Left renal cortex interstitium (tissue), 4 donors: ENCODE data around the gene DDX3X. TPM values are rescaled to one million over a fixed set of nuclear protein-coding genes. Genes with fewer than 3 reads are reported as not detected.

ENCODE experiments used
- DNase-seq, 4 donors: peaks; one replicate each; pipeline ENCODE4 v3.0.0-alpha.2; 2013; ENCODE audit warnings: low read depth in 4 of 4, low spot score in 2 of 4, missing footprints in 1 of 4
- polyA plus RNA-seq, 4 donors: library from polyadenylated mRNA; unstranded; fragments of 120-200 nt; gene quantifications; one replicate each; pipeline ENCODE4 v1.2.1, GENCODE V29; 2013; ENCODE audit not compliant: insufficient read length in 4 of 4

DDX3X gene
- polyA plus RNA-seq, 4 donors = 195 to 253 (median 230) TPM

GRCh38 chrX:41326431-41326830, 7.5 kb upstream of the DDX3X start:
- DNase-seq = no peak

- no peak for DNase-seq
These were observed 6.6 kb upstream of the DDX3X start for GRCh38 chrX:41327341-41327740.

- DNase-seq = no peak
These were observed 4.9 kb upstream of the DDX3X start for GRCh38 chrX:41329101-41329500.

- DNase-seq = no peak
These were observed 2.0 kb upstream of the DDX3X start for GRCh38 chrX:41332005-41332404.

- DNase-seq = no peak
These were observed 1.5 kb upstream of the DDX3X start for GRCh38 chrX:41332408-41333002.

GRCh38 chrX:41333003-41333743, 789 bp upstream of the DDX3X start:
- DNase-seq = peak; percentile 68 to 86 (median 69)

GRCh38 chrX:41334363-41335197, 618 bp downstream of the DDX3X start:
- DNase-seq = peak; percentile 32 to 73 (median 54)

GRCh38 chrX:41335198-41335957, 1.4 kb downstream of the DDX3X start:
- no peak for DNase-seq

GRCh38 chrX:41335958-41336331, 2.0 kb downstream of the DDX3X start:
- no peak for DNase-seq

- DNase-seq = no peak
These were observed 2.5 kb downstream of the DDX3X start for GRCh38 chrX:41336447-41336846.

GRCh38 chrX:41337140-41337539, 3.2 kb downstream of the DDX3X start:
- DNase-seq = no peak

GRCh38 chrX:41338436-41338835, 4.5 kb downstream of the DDX3X start:
- no peak for DNase-seq

GRCh38 chrX:41339148-41339547, 5.2 kb downstream of the DDX3X start:
- DNase-seq = no peak

GRCh38 chrX:41344053-41344452, 10.1 kb downstream of the DDX3X start:
- DNase-seq = no peak

GRCh38 chrX:41347186-41347585, 13.2 kb downstream of the DDX3X start:
- no peak for DNase-seq

GRCh38 chrX:41348551-41348950, 14.6 kb downstream of the DDX3X start:
- DNase-seq = no peak

GRCh38 chrX:41350150-41350975, 16.4 kb downstream of the DDX3X start:
- no peak for DNase-seq

GRCh38 chrX:41350976-41351569, 17.1 kb downstream of the DDX3X start:
- no peak for DNase-seq

GRCh38 chrX:41351923-41352322, 18.0 kb downstream of the DDX3X start:
- DNase-seq = no peak
